ENCODE data around the gene ITGA11.

The ITGA11 gene

DNA sequence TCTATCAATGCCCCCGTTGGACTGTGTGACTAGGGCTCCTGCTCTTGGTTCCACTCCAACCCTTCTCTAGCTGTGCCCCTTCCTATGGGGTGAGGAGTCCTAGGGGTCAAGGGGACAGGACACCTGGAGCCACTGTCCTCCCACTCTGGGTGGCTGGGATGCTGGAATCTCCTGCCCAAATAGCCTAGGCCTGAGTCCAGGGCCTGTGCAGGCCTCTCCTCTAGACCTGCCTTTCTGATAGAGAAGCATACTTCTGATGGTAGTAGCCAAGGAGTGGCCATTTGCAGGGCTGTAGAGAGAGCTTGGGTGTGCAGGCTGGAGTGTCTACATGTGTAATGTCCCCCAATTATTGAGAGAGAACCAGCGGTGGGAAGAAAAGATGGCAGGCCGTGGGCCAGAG lies 54.2 kb downstream of the ITGA11 start:
- no peaks in the 10 kb centered on the region for H3K27me3 ChIP-seq (replicated peaks)
- in situ Hi-C loops (cut with HindIII; ENCODE audit: low pct_ligation_motif_present, low sequenced_read_pairs), result no loop called here
- H3K27ac ChIP-seq, result no peak overlapping the region
- H3K4me3 ChIP-seq (ENCODE audit: low read depth, low read length), result no peak overlapping the region
- no peak for TF ChIP-seq CTCF (IDR thresholded peaks at IDR 0.05; ENCODE audit: low read depth, low read length, missing control alignments)
- DNase-seq, result no peak
- H3K36me3 ChIP-seq (replicated peaks), result peaks cover 19% of the 10 kb centered on the region

GRCh38 chr15:68376447-68377060 lies 55.4 kb downstream of the ITGA11 start:
- no peak for DNase-seq
- H3K27ac ChIP-seq, result no peak overlapping the region
- in situ Hi-C loops (cut with HindIII; ENCODE audit: low pct_ligation_motif_present, low sequenced_read_pairs), result no loop called here
- peaks cover 19% of the 10 kb centered on the region for H3K36me3 ChIP-seq (replicated peaks)
- no peak overlapping the region for H3K4me3 ChIP-seq (ENCODE audit: low read depth, low read length)
- H3K27me3 ChIP-seq (replicated peaks), result no peaks in the 10 kb centered on the region
- TF ChIP-seq CTCF (IDR thresholded peaks at IDR 0.05; ENCODE audit: low read depth, low read length, missing control alignments), result no peak

GRCh38 chr15:68375716-68376220 lies 56.2 kb downstream of the ITGA11 start:
- no peak for DNase-seq
- in situ Hi-C loops (cut with HindIII; ENCODE audit: low pct_ligation_motif_present, low sequenced_read_pairs), result no loop called here
- Histone ChIP-seq H3K27me3 (replicated peaks) (no peaks in the 10 kb centered on the region), H3K36me3 (replicated peaks) (peaks cover 19% of the 10 kb centered on the region), H3K4me3 (ENCODE audit: low read depth, low read length) (no peak overlapping the region), H3K27ac (no peak overlapping the region)
- TF ChIP-seq CTCF (IDR thresholded peaks at IDR 0.05; ENCODE audit: low read depth, low read length, missing control alignments), result no peak

- no peak for DNase-seq
- TF ChIP-seq CTCF (IDR thresholded peaks at IDR 0.05; ENCODE audit: low read depth, low read length, missing control alignments), result no peak
- in situ Hi-C loops (cut with HindIII; ENCODE audit: low pct_ligation_motif_present, low sequenced_read_pairs), result no loop called here
- peaks cover 20% of the 10 kb centered on the region for H3K36me3 ChIP-seq (replicated peaks)
- H3K27ac ChIP-seq, result no peak overlapping the region
- no peaks in the 10 kb centered on the region for H3K27me3 ChIP-seq (replicated peaks)
- no peak overlapping the region for H3K4me3 ChIP-seq (ENCODE audit: low read depth, low read length)
Measured at GRCh38 chr15:68375191-68375631, 56.8 kb downstream of the ITGA11 start.

GRCh38 chr15:68374168-68374745 lies 57.7 kb downstream of the ITGA11 start:
- DNase-seq, result no peak
- no peak overlapping the region for H3K27ac ChIP-seq
- no peak overlapping the region for H3K4me3 ChIP-seq (ENCODE audit: low read depth, low read length)
- H3K27me3 ChIP-seq (replicated peaks), result no peaks in the 10 kb centered on the region
- TF ChIP-seq CTCF (IDR thresholded peaks at IDR 0.05; ENCODE audit: low read depth, low read length, missing control alignments), result no peak
- H3K36me3 ChIP-seq (replicated peaks), result peaks cover 22% of the 10 kb centered on the region
- in situ Hi-C loops (cut with HindIII; ENCODE audit: low pct_ligation_motif_present, low sequenced_read_pairs), result no loop called here

Data from brain microvascular endothelial cell (primary cell).